ENCODE data around the gene SLC35A2. TPM values are rescaled to one million over a fixed set of nuclear protein-coding genes. Genes with fewer than 3 reads are reported as not detected.
"Not testable (repeated sequence)": the region's sequence is repeated elsewhere in the genome, so short reads cannot be mapped to it uniquely, and the experiment has no call there.

The SLC35A2 gene
- total RNA-seq, 1 donor from 2014 or later = 22.6 TPM

- intact Hi-C loops (cut with DNase I) = no loop called here
- TF ChIP-seq CTCF (IDR thresholded peaks at IDR 0.05) = peak; percentile 51
Measured at GRCh38 chrX:48891402-48892288, 19.8 kb downstream of the SLC35A2 start.

GRCh38 chrX:48890934-48891401, 20.5 kb downstream of the SLC35A2 start:
- H3K27me3 ChIP-seq = no peaks in the 10 kb centered on the region
- H3K4me3 ChIP-seq = peak overlapping the region; percentile 62
- ATAC-seq (peak; percentile 51), DNase-seq (no peak)
- H3K4me1 ChIP-seq = no peaks in the 10 kb centered on the region
- H3K9me3 ChIP-seq = no peaks in the 10 kb centered on the region
- peak overlapping the region; percentile 36 for H3K27ac ChIP-seq
- H3K36me3 ChIP-seq = no peaks in the 10 kb centered on the region
- intact Hi-C loops (cut with DNase I) = no loop called here
- TF ChIP-seq CTCF (IDR thresholded peaks at IDR 0.05) = no peak

More at GRCh38 chrX:48891402-48892288, 19.8 kb downstream of the SLC35A2 start:
- peak overlapping the region; percentile 62 for H3K4me3 ChIP-seq
- peak; percentile 97 for ATAC-seq
- H3K4me1 ChIP-seq = peaks cover 5% of the 10 kb centered on the region
- H3K9me3 ChIP-seq = no peaks in the 10 kb centered on the region
- H3K36me3 ChIP-seq = no peaks in the 10 kb centered on the region
- peak; percentile 91 for DNase-seq
- no peaks in the 10 kb centered on the region for H3K27me3 ChIP-seq
- peak overlapping the region; percentile 36 for H3K27ac ChIP-seq

GRCh38 chrX:48890296-48890925, 21.0 kb downstream of the SLC35A2 start:
- intact Hi-C loops (cut with DNase I) = no loop called here
- H3K36me3 ChIP-seq = no peaks in the 10 kb centered on the region
- no peaks in the 10 kb centered on the region for H3K27me3 ChIP-seq
- H3K9me3 ChIP-seq = no peaks in the 10 kb centered on the region
- no peak overlapping the region for H3K27ac ChIP-seq
- no peak for TF ChIP-seq CTCF (IDR thresholded peaks at IDR 0.05)
- H3K4me3 ChIP-seq = peak overlapping the region; percentile 62
- H3K4me1 ChIP-seq = no peaks in the 10 kb centered on the region
- ATAC-seq = no peak
- DNase-seq = no peak

- H3K4me1 ChIP-seq; DNase-seq; H3K36me3 ChIP-seq; H3K9me3 ChIP-seq; H3K27ac ChIP-seq; intact Hi-C loops (cut with DNase I); ATAC-seq; H3K4me3 ChIP-seq; H3K27me3 ChIP-seq: not testable (repeated sequence)
Measured at GRCh38 chrX:48886586-48886985, 24.9 kb downstream of the SLC35A2 start.

GRCh38 chrX:48883729-48884128, 27.7 kb downstream of the SLC35A2 start:
- Histone ChIP-seq H3K27ac (no peak overlapping the region), H3K9me3 (no peaks in the 10 kb centered on the region), H3K4me3 (no peak overlapping the region), H3K36me3 (no peaks in the 10 kb centered on the region), H3K27me3 (no peaks in the 10 kb centered on the region), H3K4me1 (no peaks in the 10 kb centered on the region)
- DNase-seq (no peak), ATAC-seq (no peak)
- TF ChIP-seq CTCF (IDR thresholded peaks at IDR 0.05) = no peak
- intact Hi-C loops (cut with DNase I) = no loop called here

GRCh38 chrX:48876944-48877343, 34.5 kb downstream of the SLC35A2 start:
- DNase-seq; H3K27ac ChIP-seq; H3K36me3 ChIP-seq; H3K4me1 ChIP-seq; H3K4me3 ChIP-seq; intact Hi-C loops (cut with DNase I); H3K27me3 ChIP-seq; H3K9me3 ChIP-seq: not testable (repeated sequence)
- ATAC-seq = peak; percentile 40

- H3K36me3 ChIP-seq; ATAC-seq; H3K4me1 ChIP-seq; H3K27me3 ChIP-seq; H3K9me3 ChIP-seq; H3K4me3 ChIP-seq; intact Hi-C loops (cut with DNase I); H3K27ac ChIP-seq; DNase-seq: not testable (repeated sequence)
Measured at GRCh38 chrX:48872017-48872416, 39.4 kb downstream of the SLC35A2 start.
